Endothelial cell of umbilical vein (primary cell): ENCODE measurements around the gene HCFC1R1. TPM values are rescaled to one million over a fixed set of nuclear protein-coding genes. Genes with fewer than 3 reads are reported as not detected.

Experiments used
- BruUV-seq: library from RNA; stranded (reverse); fragments of 400-500 nt; replicated peaks from 2 replicates; lab custom pipeline; 2021; lab: Mats Ljungman, UMichigan
- CTCF ChIA-PET: fragments of 300-600, 350-600 bp; sonication (Branson Sonifier 250); formaldehyde crosslinking; loops from one replicate; lab custom pipeline; 2021; ENCODE audit warnings: antibody characterized with exemption, inconsistent platforms; lab: Charles Lee
- POLR2A ChIA-PET: fragments of 300-600, 350-600 bp; sonication (Branson Sonifier 250); formaldehyde crosslinking; loops from one replicate; lab custom pipeline; 2021; ENCODE audit warnings: antibody characterized with exemption, inconsistent platforms; lab: Charles Lee
- DNase-seq: peaks from one replicate; pipeline ENCODE4 v3.0.0-alpha.2; 2011; ENCODE audit warnings: low read depth, low spot score
- FAIRE-seq: peaks from 2 replicates; lab custom pipeline; 2011; peaks lifted over from hg19 to GRCh38; lab: Jason Lieb, UNC
- H2AFZ ChIP-seq: 2 replicates; pipeline ENCODE4 v1.6.0; 2012; ENCODE audit warnings: low read depth, low read length, control low read depth, inconsistent platforms
- H3K27ac ChIP-seq: 2 replicates; pipeline ENCODE4 v1.5.1; 2011; ENCODE audit warnings: low read depth, mild to moderate bottlenecking, control low read depth, low read length, moderate library complexity; ENCODE audit not compliant: insufficient read depth
- H3K27me3 ChIP-seq, 2 experiments: 2 replicates each; pipeline versions ENCODE4 v1.6.0 to v1.6.1; 2011; ENCODE audit warnings: low read length in 2 of 2, mixed read lengths in 1 of 2; ENCODE audit not compliant: control insufficient read depth in 2 of 2, insufficient read depth in 2 of 2
- H3K36me3 ChIP-seq, 2 experiments: 2 replicates in 1 of 2; 3 replicates in 1 of 2; pipeline ENCODE4 v1.5.1; 2011; ENCODE audit warnings: low read length in 2 of 2, mild to moderate bottlenecking in 1 of 2, moderate library complexity in 1 of 2; ENCODE audit not compliant: control insufficient read depth in 2 of 2, insufficient read depth in 2 of 2; ENCODE audit errors: extremely low read depth in 1 of 2
- H3K4me1 ChIP-seq: 3 replicates; pipeline ENCODE4 v1.5.1; 2011; ENCODE audit warnings: mild to moderate bottlenecking, low read length; ENCODE audit not compliant: control insufficient read depth, insufficient read depth; ENCODE audit errors: extremely low read depth
- H3K4me2 ChIP-seq: 2 replicates; pipeline ENCODE4 v1.6.1; 2011; ENCODE audit warnings: low read length, control low read depth, mixed read lengths; ENCODE audit not compliant: insufficient read depth
- H3K4me3 ChIP-seq, 3 experiments: fragments of 200-600 bp in 1 of 3; sonication (generic), shearing (Covaris generic) in 1 of 3; replicated peaks in 1 of 3; 2 replicates each; pipeline ENCODE4 v1.5.1; 2011 to 2016; ENCODE audit warnings: control low read depth in 3 of 3, low read length in 3 of 3, mild to moderate bottlenecking in 2 of 3, inconsistent platforms in 1 of 3, low read depth in 1 of 3, moderate library complexity in 1 of 3; ENCODE audit not compliant: insufficient read depth in 1 of 3
- H3K79me2 ChIP-seq: 2 replicates; pipeline ENCODE4 v1.6.0; 2012; ENCODE audit warnings: low read length, inconsistent platforms; ENCODE audit not compliant: control insufficient read depth, insufficient read depth
- H3K9ac ChIP-seq: replicated peaks from 2 replicates; pipeline ENCODE3; 2011; ENCODE audit warnings: low read length, control low read depth; ENCODE audit not compliant: insufficient read depth; ENCODE audit errors: extremely low read depth
- H3K9me1 ChIP-seq: replicated peaks from 3 replicates; pipeline ENCODE4 v1.6.0; 2011; ENCODE audit warnings: mild to moderate bottlenecking, low read length; ENCODE audit not compliant: control insufficient read depth, insufficient read depth; ENCODE audit errors: extremely low read depth
- H3K9me3 ChIP-seq: replicated peaks from 2 replicates; pipeline ENCODE4 v1.5.1; 2012; ENCODE audit warnings: low read length, inconsistent platforms; ENCODE audit not compliant: control insufficient read depth, insufficient read depth
- H4K20me1 ChIP-seq: replicated peaks from 2 replicates; pipeline ENCODE3; 2011; ENCODE audit warnings: mild to moderate bottlenecking, low read length; ENCODE audit not compliant: control insufficient read depth, insufficient read depth; ENCODE audit errors: extremely low read depth
- CTCF ChIP-seq, 2 donors: IDR thresholded peaks; 1 replicate in 1 of 2; 2 replicates in 1 of 2; pipeline ENCODE4 v1.5.1; 2011; ENCODE audit warnings: low read length in 2 of 2, mild to moderate bottlenecking in 2 of 2, moderate library complexity in 2 of 2, control low read depth in 1 of 2, inconsistent platforms in 1 of 2, low read depth in 1 of 2; ENCODE audit not compliant: insufficient read depth in 1 of 2; ENCODE audit errors: extremely low read depth in 1 of 2
- EZH2 ChIP-seq: IDR thresholded peaks from 2 replicates; pipeline ENCODE4 v1.6.1; 2012; ENCODE audit warnings: borderline replicate concordance, low read depth, mild to moderate bottlenecking, moderate library complexity, low read length, inconsistent platforms; ENCODE audit not compliant: severe bottlenecking
- FOS ChIP-seq: IDR thresholded peaks from 2 replicates; pipeline ENCODE4 v1.6.1; 2011; ENCODE audit warnings: mild to moderate bottlenecking, low read length, moderate library complexity, borderline replicate concordance; ENCODE audit not compliant: insufficient read depth
- GATA2 ChIP-seq: IDR thresholded peaks from 2 replicates; pipeline ENCODE4 v1.7.0; 2011; ENCODE audit warnings: low read depth, mild to moderate bottlenecking, moderate library complexity, mixed read lengths, low read length; ENCODE audit not compliant: insufficient read length, insufficient read depth
- JUN ChIP-seq: IDR thresholded peaks from 2 replicates; pipeline ENCODE4 v1.6.1; 2011; ENCODE audit warnings: borderline replicate concordance, low read depth; ENCODE audit not compliant: insufficient read length, insufficient read depth
- MAX ChIP-seq: IDR thresholded peaks from 2 replicates; pipeline ENCODE4 v1.6.1; 2011; ENCODE audit not compliant: insufficient read depth, insufficient read length
- MYC ChIP-seq: IDR thresholded peaks from one replicate; pipeline ENCODE4 v1.6.1; 2011; ENCODE audit warnings: mild to moderate bottlenecking, low read depth, low read length
- POLR2A ChIP-seq: IDR thresholded peaks from 2 replicates; pipeline ENCODE4 v1.6.1; 2012; ENCODE audit warnings: low read depth, mild to moderate bottlenecking, control low read depth, low read length
- POLR2AphosphoS5 ChIP-seq: IDR thresholded peaks from 2 replicates; pipeline ENCODE4 v1.6.1; 2012; ENCODE audit warnings: low read depth, mild to moderate bottlenecking, control low read depth, low read length, moderate library complexity; ENCODE audit not compliant: insufficient read depth
- dilution Hi-C: fragments of 300-500 bp; cut with MboI; formaldehyde crosslinking; loops from one replicate; pipeline ENCODE4 v1.15.0; 2019; ENCODE audit warnings: low sequenced_read_pairs; ENCODE audit not compliant: extremely low pct_ligation_motif_present
- intact Hi-C: fragments of 100-400 bp; cut with micrococcal nuclease; formaldehyde crosslinking; loops from one replicate; pipeline ENCODE4 v1.10.0; 2022
- polyA plus RNA-seq, 4 experiments: library from polyadenylated mRNA; depleted of rRNA in 3 of 4; stranded (reverse) in 3 of 4; unstranded in 1 of 4; fragments of >200 nt; gene quantifications; 2 replicates each; pipeline versions ENCODE4 v1.2.1 to v1.2.3, GENCODE V29; 2011 to 2012; ENCODE audit warnings: missing spikeins in 1 of 4
- total RNA-seq: library from RNA; stranded (reverse); gene quantifications from 2 replicates; pipeline ENCODE4 v1.2.3, GENCODE V29; 2021

Gene HCFC1R1
- total and polyA plus RNA-seq, 2 donors (not counting 3 experiments of a cell fraction or from before 2014, with no cell fraction given): 28.7 to 49.3 TPM

- TF ChIP-seq FOS: no peak
- TF ChIP-seq CTCF (IDR thresholded peaks at IDR 0.05; ENCODE audit: extremely low read depth in 1 of 2, insufficient read depth in 1 of 2, low read depth in 1 of 2, low read length in 2 of 2): no peak
- TF ChIP-seq POLR2A: no peak
- no peak for TF ChIP-seq JUN
- no peak for TF ChIP-seq POLR2AphosphoS5
- H3K27ac ChIP-seq: no peak overlapping the region
- no peaks in the 10 kb centered on the region for H3K36me3 ChIP-seq
- H3K9me3 ChIP-seq: no peaks in the 10 kb centered on the region
- POLR2A ChIA-PET: no interaction called here
- H3K9me1 ChIP-seq: no peaks in the 10 kb centered on the region
- H3K4me3 ChIP-seq: no peak overlapping the region
- H3K9ac ChIP-seq: no peak overlapping the region
- no peaks in the 10 kb centered on the region for H3K4me1 ChIP-seq
- intact Hi-C loops: no loop called here
- H2AFZ ChIP-seq: no peak overlapping the region
- no peaks in the 10 kb centered on the region for H4K20me1 ChIP-seq
- H3K27me3 ChIP-seq: peaks cover 0 to 5% of the 10 kb centered on the region in 2 experiments
- BruUV-seq: no TSS peak
- DNase-seq (no peak), FAIRE-seq (no peak)
- CTCF ChIA-PET: interaction anchor here (0.9 kb wide), 1 partner anchor 44 kb away, joined by 4 read pairs; no protein-coding TSS in a partner anchor
- no peaks in the 10 kb centered on the region for H3K79me2 ChIP-seq
- dilution Hi-C loops: no loop called here
- H3K4me2 ChIP-seq: no peak overlapping the region
Observed at GRCh38 chr16:2987833-2988232, 35.9 kb downstream of the HCFC1R1 start.

- FAIRE-seq (no peak), DNase-seq (no peak)
- dilution Hi-C loops: no loop called here
- H3K36me3 ChIP-seq: no peaks in the 10 kb centered on the region
- peaks cover 0 to 5% of the 10 kb centered on the region in 2 experiments for H3K27me3 ChIP-seq
- H3K79me2 ChIP-seq: no peaks in the 10 kb centered on the region
- H3K4me2 ChIP-seq: no peak overlapping the region
- H2AFZ ChIP-seq: no peak overlapping the region
- BruUV-seq: no TSS peak
- CTCF ChIA-PET: no interaction called here
- H3K9me3 ChIP-seq: no peaks in the 10 kb centered on the region
- POLR2A ChIA-PET: no interaction called here
- no peak overlapping the region for H3K4me3 ChIP-seq
- H3K9ac ChIP-seq: no peak overlapping the region
- H3K9me1 ChIP-seq: no peaks in the 10 kb centered on the region
- H3K27ac ChIP-seq: no peak overlapping the region
- intact Hi-C loops: no loop called here
- H4K20me1 ChIP-seq: no peaks in the 10 kb centered on the region
- no peak for TF ChIP-seq MYC
- no peak for TF ChIP-seq JUN
- TF ChIP-seq GATA2: no peak
- TF ChIP-seq EZH2: no peak
- TF ChIP-seq POLR2AphosphoS5: no peak
- TF ChIP-seq MAX: no peak
- no peak for TF ChIP-seq FOS
- no peak for TF ChIP-seq POLR2A
- TF ChIP-seq CTCF (IDR thresholded peaks at IDR 0.05; ENCODE audit: extremely low read depth in 1 of 2, insufficient read depth in 1 of 2, low read depth in 1 of 2, low read length in 2 of 2): no peak
- H3K4me1 ChIP-seq: no peaks in the 10 kb centered on the region
Observed at GRCh38 chr16:2987286-2987685, 36.5 kb downstream of the HCFC1R1 start.
